HepG2 (cell line): ENCODE data around the gene AGRN. TPM values are rescaled to one million over a fixed set of nuclear protein-coding genes. Genes with fewer than 3 reads are reported as not detected.

Experiments
- HOXD1 ChIP-seq: sonication (generic); formaldehyde crosslinking; IDR thresholded peaks from 2 replicates; pipeline ENCODE4 v1.5.0; 2020; ENCODE audit warnings: missing genetic modification reagents
- NCOA1 ChIP-seq: sonication (generic); formaldehyde crosslinking; IDR thresholded peaks from 2 replicates; pipeline ENCODE4 v1.9.0; 2021; ENCODE audit warnings: missing genetic modification reagents
- RBM22 ChIP-seq: fragments of 200-400 bp; formaldehyde crosslinking; optimal IDR thresholded peaks from 2 replicates; pipeline ENCODE3; 2017; ENCODE audit warnings: mild to moderate bottlenecking, low read length, moderate library complexity
- SRSF9 ChIP-seq: fragments of 200-400 bp; formaldehyde crosslinking; IDR thresholded peaks from 2 replicates; pipeline ENCODE4 v1.6.1; 2018; ENCODE audit warnings: borderline replicate concordance, mild to moderate bottlenecking, low read depth, low read length; ENCODE audit not compliant: insufficient read depth, poor library complexity, severe bottlenecking
- TAF15 ChIP-seq: fragments of 200-400 bp; formaldehyde crosslinking; IDR thresholded peaks from one replicate; pipeline ENCODE4 v1.6.1; 2018; ENCODE audit warnings: mild to moderate bottlenecking, low read depth, low read length; ENCODE audit not compliant: poor library complexity, severe bottlenecking
- TARDBP ChIP-seq: sonication (generic); formaldehyde crosslinking; IDR thresholded peaks from 2 replicates; pipeline ENCODE4 v1.8.0; 2022; ENCODE audit warnings: mild to moderate bottlenecking, missing genetic modification reagents
- U2AF2 ChIP-seq: fragments of 200-400 bp; formaldehyde crosslinking; IDR thresholded peaks from 2 replicates; pipeline ENCODE4 v1.6.1; 2017; ENCODE audit warnings: low read depth, mild to moderate bottlenecking, low read length
- ZBTB26 ChIP-seq: IDR thresholded peaks from 2 replicates; pipeline ENCODE4 v1.6.1; 2016; ENCODE audit warnings: missing compliant biosample characterization, missing genetic modification reagents, borderline replicate concordance
- ZKSCAN5 ChIP-seq: sonication (generic); formaldehyde crosslinking; IDR thresholded peaks from 2 replicates; pipeline ENCODE4 v1.5.1; 2020; ENCODE audit warnings: mild to moderate bottlenecking, missing genetic modification reagents
- ZNF362 ChIP-seq: sonication (generic); formaldehyde crosslinking; IDR thresholded peaks from 2 replicates; pipeline ENCODE4 v1.4.0; 2020; ENCODE audit warnings: missing genetic modification reagents, mild to moderate bottlenecking, borderline replicate concordance
- ZNF598 ChIP-seq: sonication (generic); formaldehyde crosslinking; IDR thresholded peaks from 2 replicates; pipeline ENCODE4 v1.5.1; 2020; ENCODE audit warnings: mild to moderate bottlenecking, missing genetic modification reagents, borderline replicate concordance
- ZNF800 ChIP-seq: sonication (generic); formaldehyde crosslinking; IDR thresholded peaks from 2 replicates; pipeline ENCODE4 v1.4.0; 2020; ENCODE audit warnings: missing genetic modification reagents
- polyA plus RNA-seq, 8 experiments: library from polyadenylated mRNA; depleted of rRNA in 3 of 8; stranded (reverse) in 7 of 8; unstranded in 1 of 8; fragments of >200 nt; fragmentation: Illumina TruSeq in 4 of 8; extraction: Trizol in 4 of 8; gene quantifications; 2 replicates each; pipeline versions ENCODE4 v1.2.1 to v1.2.3, GENCODE V29; 2011 to 2016; ENCODE audit warnings: low read depth in 4 of 8, missing spikeins in 1 of 8, mixed read lengths in 1 of 8; ENCODE audit not compliant: insufficient read depth in 1 of 8
- total RNA-seq, 5 experiments: library from RNA; depleted of rRNA; stranded (reverse); fragments of >200 nt; fragmentation: Illumina TruSeq; extraction: Trizol; gene quantifications; 2 replicates each; pipeline ENCODE4 v1.2.3, GENCODE V29; 2016; ENCODE audit warnings: low read depth in 1 of 5
- TF ChIP-seq, protein P1 (sequence below): IDR thresholded peaks from 2 replicates; pipeline ENCODE4 v1.6.1; 2016
- TF ChIP-seq, protein P2 (sequence below): sonication (generic); formaldehyde crosslinking; IDR thresholded peaks from 2 replicates; pipeline ENCODE4 v1.5.0; 2020; ENCODE audit warnings: mild to moderate bottlenecking, missing genetic modification reagents
- TF ChIP-seq, protein P3 (sequence below): sonication (generic); formaldehyde crosslinking; IDR thresholded peaks from 2 replicates; pipeline ENCODE4 v1.5.1; 2020; ENCODE audit warnings: mild to moderate bottlenecking, moderate library complexity, missing genetic modification reagents
- TF ChIP-seq, protein P4 (sequence below): sonication (generic); formaldehyde crosslinking; IDR thresholded peaks from 2 replicates; pipeline ENCODE4 v1.4.0; 2020; ENCODE audit warnings: mild to moderate bottlenecking, missing genetic modification reagents

AGRN gene
- total and polyA plus RNA-seq, 2 of the 13 experiments (the other 11 are each of a cell fraction or from before 2014, with no cell fraction given), result 29.8 to 65.2 TPM

DNA sequence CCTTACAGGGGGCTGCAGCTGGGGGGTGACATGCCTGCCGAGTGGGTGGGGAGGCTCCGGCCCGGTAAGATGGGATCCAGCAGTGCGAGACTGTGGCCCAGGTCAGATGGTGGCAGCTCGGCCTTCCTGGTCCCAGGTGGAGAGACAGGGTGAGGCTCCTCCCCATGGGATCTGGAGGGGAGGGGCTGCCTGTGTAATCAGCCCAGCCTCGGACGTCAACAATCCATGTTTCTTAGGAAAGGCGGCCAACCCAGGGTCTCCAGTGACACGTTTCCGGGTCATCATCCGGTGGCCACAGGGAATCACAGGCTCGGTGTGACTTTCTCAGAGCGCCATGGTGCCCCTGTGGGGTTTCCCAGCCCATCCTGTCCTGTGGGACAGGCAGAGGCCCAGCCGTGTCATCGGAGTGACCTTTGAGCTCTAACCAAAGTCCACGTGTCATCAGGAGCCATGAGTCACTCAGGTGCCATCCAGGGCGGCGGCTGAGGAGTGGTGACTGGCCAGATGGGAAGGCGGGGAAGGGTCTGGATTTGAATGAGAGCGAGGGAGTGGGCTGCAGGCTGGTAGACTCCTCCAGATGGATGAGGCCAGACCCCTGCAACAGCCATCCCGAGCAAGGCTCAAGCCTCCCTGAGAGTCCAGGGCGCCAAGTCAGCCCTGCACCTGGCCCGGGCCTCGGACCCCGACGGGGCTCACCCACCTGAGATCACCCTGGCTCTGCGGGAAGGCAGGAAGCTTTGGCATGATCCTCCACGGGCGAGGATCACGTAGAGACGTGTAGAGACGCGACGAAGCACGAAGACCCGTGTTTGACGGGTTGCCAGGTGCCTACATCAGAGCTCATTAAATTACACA is 13.4 kb upstream of the AGRN start (continued):
- TF ChIP-seq, protein P1, sequence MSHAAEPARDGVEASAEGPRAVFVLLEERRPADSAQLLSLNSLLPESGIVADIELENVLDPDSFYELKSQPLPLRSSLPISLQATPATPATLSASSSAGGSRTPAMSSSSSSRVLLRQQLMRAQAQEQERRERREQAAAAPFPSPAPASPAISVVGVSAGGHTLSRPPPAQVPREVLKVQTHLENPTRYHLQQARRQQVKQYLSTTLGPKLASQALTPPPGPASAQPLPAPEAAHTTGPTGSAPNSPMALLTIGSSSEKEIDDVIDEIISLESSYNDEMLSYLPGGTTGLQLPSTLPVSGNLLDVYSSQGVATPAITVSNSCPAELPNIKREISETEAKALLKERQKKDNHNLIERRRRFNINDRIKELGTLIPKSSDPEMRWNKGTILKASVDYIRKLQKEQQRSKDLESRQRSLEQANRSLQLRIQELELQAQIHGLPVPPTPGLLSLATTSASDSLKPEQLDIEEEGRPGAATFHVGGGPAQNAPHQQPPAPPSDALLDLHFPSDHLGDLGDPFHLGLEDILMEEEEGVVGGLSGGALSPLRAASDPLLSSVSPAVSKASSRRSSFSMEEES, result peak; percentile 96
- 0 out of 2 replicates have a peak, but pooled peaks have one; percentile 59 for TF ChIP-seq NCOA1 (CRISPR knock-in tag)
- TF ChIP-seq, protein P2, sequence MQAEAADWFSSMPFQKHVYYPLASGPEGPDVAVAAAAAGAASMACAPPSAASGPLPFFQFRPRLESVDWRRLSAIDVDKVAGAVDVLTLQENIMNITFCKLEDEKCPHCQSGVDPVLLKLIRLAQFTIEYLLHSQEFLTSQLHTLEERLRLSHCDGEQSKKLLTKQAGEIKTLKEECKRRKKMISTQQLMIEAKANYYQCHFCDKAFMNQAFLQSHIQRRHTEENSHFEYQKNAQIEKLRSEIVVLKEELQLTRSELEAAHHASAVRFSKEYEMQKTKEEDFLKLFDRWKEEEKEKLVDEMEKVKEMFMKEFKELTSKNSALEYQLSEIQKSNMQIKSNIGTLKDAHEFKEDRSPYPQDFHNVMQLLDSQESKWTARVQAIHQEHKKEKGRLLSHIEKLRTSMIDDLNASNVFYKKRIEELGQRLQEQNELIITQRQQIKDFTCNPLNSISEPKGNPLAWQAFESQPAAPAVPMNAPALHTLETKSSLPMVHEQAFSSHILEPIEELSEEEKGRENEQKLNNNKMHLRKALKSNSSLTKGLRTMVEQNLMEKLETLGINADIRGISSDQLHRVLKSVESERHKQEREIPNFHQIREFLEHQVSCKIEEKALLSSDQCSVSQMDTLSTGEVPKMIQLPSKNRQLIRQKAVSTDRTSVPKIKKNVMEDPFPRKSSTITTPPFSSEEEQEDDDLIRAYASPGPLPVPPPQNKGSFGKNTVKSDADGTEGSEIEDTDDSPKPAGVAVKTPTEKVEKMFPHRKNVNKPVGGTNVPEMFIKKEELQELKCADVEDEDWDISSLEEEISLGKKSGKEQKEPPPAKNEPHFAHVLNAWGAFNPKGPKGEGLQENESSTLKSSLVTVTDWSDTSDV (CRISPR knock-in tag), result 0 out of 2 replicates have a peak, but pooled peaks have one; percentile 80
- peak; percentile 66 for TF ChIP-seq TAF15
- TF ChIP-seq TARDBP (CRISPR knock-in tag), result peak; percentile 65
- TF ChIP-seq RBM22, result no peak
- TF ChIP-seq SRSF9, result no peak
- TF ChIP-seq ZBTB26 (CRISPR knock-in tag), result peak; percentile 79
- no peak for TF ChIP-seq ZNF598 (CRISPR knock-in tag)
- TF ChIP-seq, protein P3, sequence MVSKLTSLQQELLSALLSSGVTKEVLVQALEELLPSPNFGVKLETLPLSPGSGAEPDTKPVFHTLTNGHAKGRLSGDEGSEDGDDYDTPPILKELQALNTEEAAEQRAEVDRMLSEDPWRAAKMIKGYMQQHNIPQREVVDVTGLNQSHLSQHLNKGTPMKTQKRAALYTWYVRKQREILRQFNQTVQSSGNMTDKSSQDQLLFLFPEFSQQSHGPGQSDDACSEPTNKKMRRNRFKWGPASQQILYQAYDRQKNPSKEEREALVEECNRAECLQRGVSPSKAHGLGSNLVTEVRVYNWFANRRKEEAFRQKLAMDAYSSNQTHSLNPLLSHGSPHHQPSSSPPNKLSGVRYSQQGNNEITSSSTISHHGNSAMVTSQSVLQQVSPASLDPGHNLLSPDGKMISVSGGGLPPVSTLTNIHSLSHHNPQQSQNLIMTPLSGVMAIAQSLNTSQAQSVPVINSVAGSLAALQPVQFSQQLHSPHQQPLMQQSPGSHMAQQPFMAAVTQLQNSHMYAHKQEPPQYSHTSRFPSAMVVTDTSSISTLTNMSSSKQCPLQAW, result peak; percentile 91
- no peak for TF ChIP-seq U2AF2
- no peak for TF ChIP-seq ZNF362 (CRISPR knock-in tag)
- TF ChIP-seq, protein P4, sequence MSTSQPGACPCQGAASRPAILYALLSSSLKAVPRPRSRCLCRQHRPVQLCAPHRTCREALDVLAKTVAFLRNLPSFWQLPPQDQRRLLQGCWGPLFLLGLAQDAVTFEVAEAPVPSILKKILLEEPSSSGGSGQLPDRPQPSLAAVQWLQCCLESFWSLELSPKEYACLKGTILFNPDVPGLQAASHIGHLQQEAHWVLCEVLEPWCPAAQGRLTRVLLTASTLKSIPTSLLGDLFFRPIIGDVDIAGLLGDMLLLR (CRISPR knock-in tag), result no peak
- peak; percentile 91; the same call in 1 of the 2 replicates for TF ChIP-seq HOXD1 (CRISPR knock-in tag)
- no peak; the same call in 1 of the 2 replicates for TF ChIP-seq ZNF800
- TF ChIP-seq ZKSCAN5 (CRISPR knock-in tag), result no peak
